Hindlimb muscle (tissue), 1 donor: Measurements from ENCODE around the gene MTM1. TPM values are rescaled to one million over a fixed set of nuclear protein-coding genes. Genes with fewer than 3 reads are reported as not detected.

Experiments
- DNase-seq: peaks from one replicate; pipeline ENCODE4 v3.0.0-alpha.2; 2013
- polyA plus RNA-seq: library from polyadenylated mRNA; unstranded; fragments of 120-200 nt; gene quantifications from one replicate; pipeline ENCODE4 v1.2.1, GENCODE V29; 2013; ENCODE audit not compliant: insufficient read length

MTM1 gene
- polyA plus RNA-seq, 1 donor: 5.6 TPM

- no peak for DNase-seq
These were observed 16.5 kb upstream of the MTM1 start for GRCh38 chrX:150551963-150552362.

- DNase-seq: no peak
These were observed 10.0 kb upstream of the MTM1 start for GRCh38 chrX:150558424-150558823.

- no peak for DNase-seq
These were observed 3.6 kb upstream of the MTM1 start for GRCh38 chrX:150564838-150565237.

- no peak for DNase-seq
These were observed 2.9 kb upstream of the MTM1 start for GRCh38 chrX:150565551-150565950.

GRCh38 chrX:150566734-150567182, 1.7 kb upstream of the MTM1 start:
- no peak for DNase-seq

- peak; percentile 20 for DNase-seq
These were observed 639 bp upstream of the MTM1 start for GRCh38 chrX:150567645-150568319.

- no peak for DNase-seq
These were observed 695 bp downstream of the MTM1 start for GRCh38 chrX:150569155-150569477.

- DNase-seq: no peak
These were observed 2.1 kb downstream of the MTM1 start for GRCh38 chrX:150570512-150570911.

- no peak for DNase-seq
These were observed 3.8 kb downstream of the MTM1 start for GRCh38 chrX:150572206-150572605.

GRCh38 chrX:150573106-150573505, 4.7 kb downstream of the MTM1 start:
- no peak for DNase-seq

GRCh38 chrX:150573702-150574101, 5.3 kb downstream of the MTM1 start:
- DNase-seq: no peak

- no peak for DNase-seq
These were observed 6.4 kb downstream of the MTM1 start for GRCh38 chrX:150574559-150575418.

GRCh38 chrX:150575419-150575814, 7.0 kb downstream of the MTM1 start:
- no peak for DNase-seq

- no peak for DNase-seq
These were observed 8.8 kb downstream of the MTM1 start for GRCh38 chrX:150577174-150577573.

GRCh38 chrX:150581093-150581775, 12.8 kb downstream of the MTM1 start:
- DNase-seq: no peak

GRCh38 chrX:150582338-150582948, 14.0 kb downstream of the MTM1 start:
- DNase-seq: no peak

GRCh38 chrX:150587585-150588503, 19.4 kb downstream of the MTM1 start:
- no peak for DNase-seq

GRCh38 chrX:150594584-150594983, 26.2 kb downstream of the MTM1 start:
- DNase-seq: no peak

GRCh38 chrX:150599226-150599625, 30.8 kb downstream of the MTM1 start:
- no peak for DNase-seq

GRCh38 chrX:150602296-150602695, 33.9 kb downstream of the MTM1 start:
- DNase-seq: no peak

GRCh38 chrX:150602743-150603142, 34.3 kb downstream of the MTM1 start:
- no peak for DNase-seq

- DNase-seq: no peak
These were observed 37.2 kb downstream of the MTM1 start for GRCh38 chrX:150605603-150606002.
